Activated CD8-positive, alpha-beta memory T cell treated with anti-CD3 and anti-CD28 coated beads for 24 hours (primary cell): ENCODE measurements around the gene FAM13B.

Source experiments
- DNase-seq: peaks from one replicate; pipeline ENCODE4 v3.0.0-alpha.2; 2020

FAM13B gene

DNA sequence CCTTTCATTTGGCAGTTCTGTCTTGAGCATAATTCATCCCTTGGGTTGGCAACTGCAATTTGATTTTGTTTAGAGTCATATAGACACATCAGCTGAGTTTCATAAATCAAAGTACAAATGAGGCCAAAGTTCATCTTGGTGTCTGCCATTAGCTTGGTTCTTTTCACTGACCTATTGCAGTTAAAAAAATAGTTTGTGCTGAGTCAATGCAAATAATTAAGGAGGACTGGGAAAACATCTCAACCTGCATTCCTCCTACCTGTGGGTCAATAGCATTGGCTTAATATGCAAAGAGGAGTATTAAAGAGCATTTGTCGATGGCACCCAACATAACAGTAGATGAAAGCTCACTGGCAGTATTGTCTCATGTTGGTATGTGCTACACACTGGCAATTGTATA lies 142.0 kb downstream of the FAM13B start:
- no peak for DNase-seq

DNA sequence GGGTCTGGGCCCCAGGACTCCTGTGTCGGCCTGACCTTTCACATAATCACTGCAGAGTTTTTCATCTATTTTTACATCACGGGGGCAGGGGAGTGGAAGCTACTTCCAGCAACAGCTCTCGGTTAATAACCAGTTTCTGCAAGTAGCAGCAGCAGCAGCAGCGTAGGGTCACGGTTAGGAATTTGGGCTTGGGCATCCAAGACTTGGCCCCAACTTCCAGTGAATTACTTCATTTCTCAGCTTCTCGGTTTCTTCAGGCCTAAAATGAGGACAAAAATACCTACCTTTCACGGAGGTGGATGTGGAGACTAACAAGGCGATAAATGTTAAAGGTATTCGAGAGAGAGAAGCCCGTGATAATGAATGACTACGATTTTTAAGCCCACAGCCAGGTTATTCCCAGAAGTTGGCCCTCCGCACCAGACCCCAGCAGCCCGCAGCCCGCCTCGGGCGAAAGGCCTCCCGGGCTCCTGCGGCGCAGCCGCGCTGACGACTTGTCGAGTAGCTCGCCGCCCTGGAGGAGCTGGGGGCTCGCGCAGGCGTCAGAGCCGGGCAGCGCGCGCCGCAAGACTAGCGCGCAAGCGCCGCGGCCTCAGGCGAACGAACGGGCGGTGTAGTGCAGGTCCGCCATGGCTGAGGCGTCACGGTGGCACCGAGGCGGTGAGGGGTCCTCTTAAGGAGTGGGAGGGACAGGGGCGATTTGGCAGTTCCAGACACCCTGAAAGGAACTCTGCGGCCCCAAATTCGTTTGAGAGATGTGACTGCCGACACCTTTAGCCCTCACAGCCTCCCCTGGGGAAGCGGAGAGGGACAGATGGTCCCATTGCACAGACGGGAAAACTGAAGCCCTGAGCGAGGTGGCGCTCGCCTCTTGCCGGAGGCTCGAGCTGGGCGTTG lies 143.8 kb downstream of the FAM13B start, which contains the start of gene PKD2L2:
PKD2L2 (plus strand) TSS at position 595 of the 897 bp plus-strand sequence; CDS start at position 630, 35 bp downstream.
- DNase-seq: peak; percentile 91

DNA sequence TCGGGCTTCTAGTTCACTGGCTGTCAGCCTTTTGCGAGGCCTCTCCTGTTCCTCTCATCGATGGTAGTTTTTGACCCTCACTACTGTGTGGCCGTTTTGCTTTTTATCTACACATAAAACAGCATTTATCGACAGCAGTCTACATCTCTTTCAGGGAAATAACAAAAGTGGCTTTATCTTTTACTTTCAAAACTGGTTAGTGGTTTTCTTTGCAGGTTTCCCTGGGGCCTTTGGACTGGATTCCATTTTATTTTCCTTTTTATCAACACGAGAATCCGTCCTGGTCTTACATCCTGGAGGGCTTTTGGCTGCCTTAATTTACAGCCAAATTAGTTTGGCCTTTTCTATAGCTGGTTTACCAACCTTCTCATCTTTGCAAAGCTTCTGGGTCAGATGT lies 144.4 kb downstream of the FAM13B start:
- DNase-seq: no peak
